Transverse colon (tissue), 3 donors: ENCODE data around the gene ARHGAP24.

Experiments used
- POLR2A ChIP-seq: fragments of 450-650 bp; IDR thresholded peaks from one replicate; pipeline ENCODE4 v1.6.1; 2016; ENCODE audit warnings: antibody characterized with exemption, mild to moderate bottlenecking, moderate library complexity
- TF ChIP-seq, protein P1 (sequence below), 5 experiments: fragments of 200-600 bp in 3 of 5; fragments of 450-650 bp in 2 of 5; sonication (generic) in 3 of 5; IDR thresholded peaks; 1 replicate in 2 of 5; 2 replicates in 3 of 5; pipeline ENCODE4 v1.5.1; 2016 to 2017; ENCODE audit warnings: antibody characterized with exemption in 5 of 5, inconsistent platforms in 3 of 5, mild to moderate bottlenecking in 2 of 5, moderate library complexity in 1 of 5

- TF ChIP-seq, protein P1, sequence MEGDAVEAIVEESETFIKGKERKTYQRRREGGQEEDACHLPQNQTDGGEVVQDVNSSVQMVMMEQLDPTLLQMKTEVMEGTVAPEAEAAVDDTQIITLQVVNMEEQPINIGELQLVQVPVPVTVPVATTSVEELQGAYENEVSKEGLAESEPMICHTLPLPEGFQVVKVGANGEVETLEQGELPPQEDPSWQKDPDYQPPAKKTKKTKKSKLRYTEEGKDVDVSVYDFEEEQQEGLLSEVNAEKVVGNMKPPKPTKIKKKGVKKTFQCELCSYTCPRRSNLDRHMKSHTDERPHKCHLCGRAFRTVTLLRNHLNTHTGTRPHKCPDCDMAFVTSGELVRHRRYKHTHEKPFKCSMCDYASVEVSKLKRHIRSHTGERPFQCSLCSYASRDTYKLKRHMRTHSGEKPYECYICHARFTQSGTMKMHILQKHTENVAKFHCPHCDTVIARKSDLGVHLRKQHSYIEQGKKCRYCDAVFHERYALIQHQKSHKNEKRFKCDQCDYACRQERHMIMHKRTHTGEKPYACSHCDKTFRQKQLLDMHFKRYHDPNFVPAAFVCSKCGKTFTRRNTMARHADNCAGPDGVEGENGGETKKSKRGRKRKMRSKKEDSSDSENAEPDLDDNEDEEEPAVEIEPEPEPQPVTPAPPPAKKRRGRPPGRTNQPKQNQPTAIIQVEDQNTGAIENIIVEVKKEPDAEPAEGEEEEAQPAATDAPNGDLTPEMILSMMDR (IDR thresholded peaks at IDR 0.05): no peak
- no peak for TF ChIP-seq POLR2A
Observed at GRCh38 chr4:85498068-85498733, 23.3 kb downstream of the ARHGAP24 start.
